Spleen (tissue), 7 donors: ENCODE results near the gene HAND1.
"Not testable (repeated sequence)": the region's sequence is repeated elsewhere in the genome, so short reads cannot be mapped to it uniquely, and the experiment has no call there.

Experiments used
- POLR2A ChIP-seq, 3 donors: fragments of 450-650 bp; IDR thresholded peaks; one replicate each; pipeline ENCODE4 v1.5.1; 2017; ENCODE audit warnings: antibody characterized with exemption in 3 of 3, mild to moderate bottlenecking in 1 of 3
- TF ChIP-seq, protein P1 (sequence below), 11 experiments: fragments of 200-600 bp in 7 of 11; fragments of 450-650 bp in 4 of 11; sonication (generic) in 4 of 11; IDR thresholded peaks in 8 of 11; conservative IDR thresholded peaks in 3 of 11; 1 replicate in 7 of 11; 2 replicates in 4 of 11; pipeline versions ENCODE4 v1.4.0 to v1.8.0; 2016 to 2021; ENCODE audit warnings: antibody characterized with exemption in 11 of 11, inconsistent platforms in 4 of 11, mild to moderate bottlenecking in 1 of 11
- donor health status: DM: no; HTN: no; CAD: no; lungs with moderate emphysema.
- donor health status: DM: no; HTN: no; CAD: no.
- donor health status: DM: no; HTN: no; CAD: no.

DNA sequence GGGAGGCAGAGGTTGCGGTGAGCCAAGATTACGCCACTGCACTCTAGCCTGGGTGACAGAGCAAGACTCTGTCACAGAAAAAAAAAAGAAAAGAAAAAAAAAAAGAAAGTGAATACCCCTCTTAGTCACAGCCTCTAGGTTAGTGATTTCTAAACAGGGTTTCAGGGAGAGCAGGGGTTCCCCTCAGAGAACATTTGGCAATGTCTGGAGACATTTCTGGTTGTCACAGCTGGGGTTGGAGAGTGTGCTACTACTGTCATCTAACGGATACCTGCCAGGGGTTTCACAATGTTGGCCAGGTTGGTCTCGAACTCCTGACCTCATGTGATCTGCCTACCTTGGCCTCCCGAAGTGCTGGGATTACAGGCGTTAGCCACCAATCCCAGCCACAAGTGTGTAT is 37.5 kb upstream of the HAND1 start:
- TF ChIP-seq POLR2A (IDR thresholded peaks at IDR 0.05): not testable (repeated sequence)
- TF ChIP-seq, protein P1, sequence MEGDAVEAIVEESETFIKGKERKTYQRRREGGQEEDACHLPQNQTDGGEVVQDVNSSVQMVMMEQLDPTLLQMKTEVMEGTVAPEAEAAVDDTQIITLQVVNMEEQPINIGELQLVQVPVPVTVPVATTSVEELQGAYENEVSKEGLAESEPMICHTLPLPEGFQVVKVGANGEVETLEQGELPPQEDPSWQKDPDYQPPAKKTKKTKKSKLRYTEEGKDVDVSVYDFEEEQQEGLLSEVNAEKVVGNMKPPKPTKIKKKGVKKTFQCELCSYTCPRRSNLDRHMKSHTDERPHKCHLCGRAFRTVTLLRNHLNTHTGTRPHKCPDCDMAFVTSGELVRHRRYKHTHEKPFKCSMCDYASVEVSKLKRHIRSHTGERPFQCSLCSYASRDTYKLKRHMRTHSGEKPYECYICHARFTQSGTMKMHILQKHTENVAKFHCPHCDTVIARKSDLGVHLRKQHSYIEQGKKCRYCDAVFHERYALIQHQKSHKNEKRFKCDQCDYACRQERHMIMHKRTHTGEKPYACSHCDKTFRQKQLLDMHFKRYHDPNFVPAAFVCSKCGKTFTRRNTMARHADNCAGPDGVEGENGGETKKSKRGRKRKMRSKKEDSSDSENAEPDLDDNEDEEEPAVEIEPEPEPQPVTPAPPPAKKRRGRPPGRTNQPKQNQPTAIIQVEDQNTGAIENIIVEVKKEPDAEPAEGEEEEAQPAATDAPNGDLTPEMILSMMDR (IDR thresholded peaks at IDR 0.05 in 8 of 11, conservative IDR thresholded peaks at IDR 0.05 in 3 of 11): not testable (repeated sequence)
